PC-3 (cell line): ENCODE data around the gene HLA-G.

Source experiments
- CTCF ChIP-seq: fragments of 300-600 bp; sonication (generic); conservative IDR thresholded peaks from 2 replicates; pipeline ENCODE4 v1.5.1; 2017; ENCODE audit warnings: antibody characterized with exemption, low read depth, mild to moderate bottlenecking, low read length
- EZH2 ChIP-seq: fragments of 300-600 bp; sonication (generic); IDR thresholded peaks from one replicate; pipeline ENCODE4 v1.6.1; 2017; ENCODE audit warnings: antibody characterized with exemption, mild to moderate bottlenecking, low read length; ENCODE audit not compliant: unreplicated experiment

DNA sequence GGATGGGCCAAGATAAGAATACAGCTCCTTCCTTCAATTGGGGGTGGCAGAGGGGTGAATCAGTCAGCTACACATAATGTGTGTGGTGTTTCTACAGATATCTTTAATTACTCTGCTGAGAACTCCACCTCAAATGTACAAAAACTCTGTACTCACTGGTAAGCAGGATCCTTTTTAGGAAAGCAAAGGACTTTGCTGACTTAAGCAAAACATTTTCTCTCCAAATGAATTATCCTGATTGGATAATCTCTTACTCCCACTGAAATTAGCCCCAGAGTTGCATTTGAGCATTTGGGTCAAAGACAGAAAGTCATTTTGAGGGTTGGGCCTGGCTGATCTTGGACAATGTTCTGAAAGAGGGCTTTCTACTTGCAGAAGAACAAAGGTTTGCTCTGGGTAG lies 13.4 kb downstream of the HLA-G start:
- no peak for TF ChIP-seq CTCF
- TF ChIP-seq EZH2, result no peak
